Amniotic stem cell (primary cell): ENCODE measurements around the gene KBTBD4.

Source experiments
- DNase-seq: peaks from one replicate; lab custom pipeline; 2025; lab: John Stamatoyannopoulos, UW

Gene KBTBD4

DNA sequence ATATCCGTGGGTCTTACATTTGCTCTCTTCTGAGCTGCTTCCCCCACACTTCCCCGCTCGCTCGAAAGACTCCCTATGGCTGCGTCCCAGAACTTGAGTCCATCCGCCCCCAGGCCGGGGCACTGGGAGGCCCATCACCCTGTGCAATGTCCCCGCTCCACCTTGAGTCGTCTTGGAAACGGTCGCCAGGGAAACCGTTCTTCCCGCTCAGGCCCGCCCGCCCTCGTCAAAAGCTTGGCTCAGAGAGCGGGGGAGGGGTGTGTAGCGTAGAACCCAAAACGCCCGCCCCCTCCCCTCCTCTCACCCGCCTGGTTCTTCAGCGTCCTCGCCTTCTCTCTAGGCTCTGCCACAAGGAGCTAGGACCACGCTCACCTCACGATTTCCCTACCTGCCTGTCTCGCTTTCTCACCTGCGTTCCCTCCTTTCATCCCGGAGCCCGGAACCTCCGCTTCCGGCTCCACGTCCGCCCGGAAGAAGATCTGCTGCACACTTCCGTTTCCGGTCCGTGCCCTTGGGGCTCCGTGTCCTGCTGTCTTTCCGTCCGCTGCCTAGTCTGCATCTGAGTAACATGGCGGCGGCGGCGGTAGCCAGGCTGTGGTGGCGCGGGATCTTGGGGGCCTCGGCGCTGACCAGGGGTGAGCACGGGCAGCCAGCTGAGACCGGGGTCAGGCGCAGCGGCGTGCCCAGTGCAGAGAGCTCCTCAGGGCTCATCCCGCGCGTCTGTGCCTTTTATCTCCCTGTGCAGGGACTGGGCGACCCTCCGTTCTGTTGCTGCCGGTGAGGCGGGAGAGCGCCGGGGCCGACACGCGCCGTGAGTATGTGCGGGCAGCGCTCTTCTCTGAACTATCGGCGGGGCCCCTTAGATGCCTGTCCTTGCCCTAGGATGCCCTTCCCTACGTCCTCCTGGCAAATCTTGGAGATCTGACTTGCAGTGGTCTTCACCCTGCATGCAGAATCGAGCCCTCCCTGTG lies at the start of gene KBTBD4, which contains the start of gene NDUFS3:
Gene KBTBD4, minus strand, starts transcription at position 447 of the 971 bp plus-strand sequence. Its CDS starts 19 bp downstream, at position 428.
Gene NDUFS3, plus strand, starts transcription at position 551 of the 971 bp plus-strand sequence. Its CDS starts 18 bp downstream, at position 569.
- DNase-seq, result peak; percentile 63

DNA sequence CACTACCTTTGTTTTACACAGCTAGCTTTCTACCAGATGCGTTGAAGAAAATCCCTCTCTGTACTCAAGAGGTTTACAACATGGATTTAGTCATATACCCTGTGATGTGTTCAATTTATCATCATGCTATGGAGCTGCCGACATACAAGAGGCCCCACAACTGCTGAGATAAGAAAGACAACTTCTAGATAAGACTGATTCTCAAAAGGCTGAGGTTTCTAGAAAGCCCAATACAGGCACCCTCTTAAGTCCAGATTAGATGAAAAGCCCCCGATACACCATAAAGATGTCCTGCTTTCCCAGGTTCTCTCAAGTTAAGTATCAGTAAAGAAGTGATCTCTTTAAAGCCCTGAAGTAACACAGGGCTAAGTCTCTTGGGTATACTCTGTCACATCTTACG lies 49.3 kb upstream of the KBTBD4 start:
- no peak for DNase-seq

DNA sequence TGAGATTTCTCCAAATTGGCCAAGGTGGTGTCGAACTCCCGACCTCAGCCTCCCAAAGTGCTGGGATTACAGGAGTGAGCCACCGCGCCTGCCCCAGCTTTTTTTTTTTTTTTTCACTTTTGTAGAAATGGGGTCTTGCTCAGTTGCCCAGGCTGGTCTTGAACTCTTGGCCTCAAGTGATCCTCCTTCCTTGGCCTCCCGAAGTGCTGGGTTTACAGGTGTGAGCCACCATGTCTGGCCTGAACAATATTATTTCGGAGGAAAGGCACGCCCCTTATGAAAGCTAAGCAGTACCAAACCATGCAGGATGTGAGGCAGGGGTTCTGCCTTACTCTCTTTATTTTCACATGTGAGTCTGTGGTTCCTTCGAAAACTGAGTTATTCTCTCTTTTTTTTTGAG lies 47.5 kb upstream of the KBTBD4 start:
- DNase-seq, result no peak

DNA sequence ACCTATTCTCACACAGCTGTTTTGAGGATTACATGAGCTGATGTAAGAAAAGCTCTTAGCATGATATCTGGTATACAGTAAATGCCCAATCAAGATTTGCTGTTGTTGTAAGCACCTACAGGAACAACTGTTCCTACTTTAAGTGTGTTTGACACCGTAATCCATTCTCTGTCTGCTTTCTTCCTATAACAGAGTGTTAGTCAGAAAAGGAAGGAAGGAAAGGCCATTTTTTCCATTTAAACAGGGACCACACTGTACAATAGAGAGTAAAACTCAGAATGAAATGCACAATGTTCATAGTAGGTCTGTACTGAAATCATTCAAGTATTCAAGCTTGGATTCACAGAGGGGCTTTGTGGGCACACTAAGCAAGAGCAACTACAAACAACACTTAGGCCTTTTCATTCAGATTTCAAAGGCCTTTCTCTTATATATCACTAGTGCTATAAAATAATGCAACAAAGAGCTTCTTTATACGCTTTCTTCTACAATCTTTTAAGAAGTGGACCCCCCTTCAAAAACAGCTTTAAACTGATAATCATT lies 42.1 kb upstream of the KBTBD4 start:
- no peak for DNase-seq

DNA sequence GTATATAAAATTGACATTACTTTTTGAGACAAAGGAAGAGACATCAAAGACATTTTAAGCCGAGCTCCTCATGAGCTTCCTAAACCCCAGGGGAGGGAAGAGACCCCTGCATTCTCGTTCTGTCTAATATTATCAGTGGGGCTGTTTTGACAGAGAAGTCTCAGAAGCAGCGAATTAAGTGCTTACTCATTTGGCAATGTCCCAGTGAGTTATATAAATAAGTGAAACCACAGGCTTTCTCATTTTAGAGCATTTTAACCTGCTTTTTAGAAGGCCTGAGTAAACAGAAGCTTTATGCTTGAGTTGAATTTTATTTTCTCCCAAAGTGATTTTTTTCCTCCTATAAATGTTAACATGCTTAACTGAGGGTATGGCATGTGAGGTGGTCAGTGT lies 38.6 kb upstream of the KBTBD4 start:
- peak; percentile 65 for DNase-seq

DNA sequence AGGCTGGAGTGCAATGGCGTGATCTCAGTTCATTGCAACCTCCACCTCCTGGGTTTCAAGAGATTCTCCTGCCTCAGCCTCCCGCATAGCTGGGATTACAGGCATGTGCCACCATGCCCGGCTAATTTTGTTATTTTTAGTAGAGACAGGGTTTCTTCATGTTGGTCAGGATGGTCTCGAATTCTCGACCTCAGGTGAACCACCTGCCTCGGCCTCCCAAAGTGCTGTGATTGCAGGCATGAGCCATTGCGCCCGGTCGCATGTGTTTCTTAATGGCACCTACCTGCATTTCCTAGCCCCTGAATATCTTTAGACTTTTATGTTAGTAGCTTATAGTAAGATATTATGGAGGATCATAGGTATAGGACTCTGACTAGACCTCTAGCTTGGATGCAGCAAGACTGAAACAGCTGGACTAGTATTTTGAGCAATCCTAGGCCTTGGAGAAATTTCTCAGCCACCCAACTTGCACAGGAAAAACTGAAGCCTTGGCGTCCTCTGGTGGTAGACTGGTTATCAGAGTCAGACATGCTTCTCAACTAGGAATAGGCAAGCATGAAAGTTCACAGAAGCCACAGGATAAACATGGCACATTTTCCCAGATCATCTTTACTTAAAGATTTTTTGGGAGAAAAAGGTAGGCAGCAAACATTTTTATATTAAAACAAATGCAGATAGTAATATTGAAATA lies 38.1 kb upstream of the KBTBD4 start:
- peak; percentile 67 for DNase-seq

DNA sequence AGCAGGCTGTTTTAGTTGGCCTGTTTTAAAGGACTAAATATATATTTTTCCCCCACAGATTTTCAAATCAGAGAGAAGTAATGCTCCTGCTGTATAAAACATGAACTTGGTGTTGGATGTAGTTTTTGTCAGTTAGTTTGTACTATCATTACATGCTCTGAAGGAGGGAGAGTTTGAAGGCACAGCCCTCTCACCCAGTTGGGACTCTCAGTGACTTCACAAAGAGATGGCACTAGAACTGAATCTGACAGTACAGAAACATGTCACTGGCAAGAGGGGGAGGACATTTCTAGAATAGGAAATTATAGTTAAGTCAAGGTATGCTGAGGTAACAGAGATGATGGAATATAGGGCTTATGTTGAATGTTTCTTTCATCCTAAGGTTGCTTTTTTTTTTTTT lies 36.5 kb upstream of the KBTBD4 start:
- DNase-seq, result no peak

DNA sequence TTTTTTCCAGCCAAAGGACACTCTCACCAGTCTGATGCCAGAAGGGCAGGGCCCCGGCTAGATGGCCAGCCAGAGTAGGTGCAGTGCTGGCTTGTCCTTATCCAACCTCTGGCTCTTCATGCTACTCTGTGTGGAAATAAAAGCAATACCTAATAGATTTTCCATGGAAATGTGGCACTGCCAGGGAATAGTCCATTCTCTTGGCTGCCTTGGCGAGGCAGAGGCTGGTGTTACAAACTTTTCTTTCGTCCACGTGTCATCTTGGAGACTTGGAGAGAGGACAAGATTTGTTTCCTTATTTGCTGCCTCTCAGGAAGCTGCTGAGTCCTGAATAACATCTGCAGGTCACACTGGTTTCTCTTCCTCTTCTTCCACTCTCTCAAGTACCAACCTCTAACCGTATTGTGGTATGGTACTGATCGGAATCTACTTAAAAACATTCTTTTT lies 32.6 kb upstream of the KBTBD4 start:
- DNase-seq, result no peak

DNA sequence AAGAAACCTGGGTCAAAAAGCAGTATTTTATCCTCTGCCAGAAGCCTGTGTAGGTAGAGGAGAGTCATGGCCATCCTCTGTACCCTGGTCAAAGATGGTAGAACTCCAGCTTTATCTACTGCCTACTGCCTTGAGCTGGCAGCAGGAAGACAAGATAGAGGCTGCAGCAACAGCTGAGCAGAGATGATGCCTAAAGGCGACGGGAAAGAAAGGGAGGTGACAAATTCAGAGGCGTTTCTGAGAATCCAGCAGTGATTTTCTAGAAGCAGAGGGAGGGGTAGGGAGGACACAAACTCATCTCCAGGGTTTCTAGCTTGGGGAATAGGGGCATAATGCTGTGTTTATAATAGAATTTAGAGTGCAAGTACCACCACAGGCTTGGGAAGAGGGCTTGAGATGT lies 30.9 kb upstream of the KBTBD4 start:
- no peak for DNase-seq

DNA sequence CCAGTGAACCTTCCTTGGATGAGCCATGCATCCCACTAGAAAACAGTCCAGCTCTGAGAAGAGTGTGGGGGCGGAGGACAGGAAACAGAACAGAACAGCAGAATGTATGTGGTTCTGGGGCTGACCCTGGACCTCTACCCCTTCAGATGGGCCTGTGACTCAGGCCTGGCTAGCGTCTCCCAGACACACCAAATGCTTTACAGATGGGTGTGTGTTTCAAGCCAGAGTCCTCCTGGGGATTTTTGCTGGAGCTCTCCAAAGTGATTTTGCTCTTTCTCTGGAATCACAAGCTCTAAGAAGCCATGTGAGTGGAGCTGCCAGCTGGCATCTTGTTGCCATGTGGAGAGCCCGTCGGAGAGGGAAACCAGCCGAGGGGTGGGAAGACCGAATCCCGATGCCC lies 28.6 kb upstream of the KBTBD4 start:
- DNase-seq, result peak; percentile 48

DNA sequence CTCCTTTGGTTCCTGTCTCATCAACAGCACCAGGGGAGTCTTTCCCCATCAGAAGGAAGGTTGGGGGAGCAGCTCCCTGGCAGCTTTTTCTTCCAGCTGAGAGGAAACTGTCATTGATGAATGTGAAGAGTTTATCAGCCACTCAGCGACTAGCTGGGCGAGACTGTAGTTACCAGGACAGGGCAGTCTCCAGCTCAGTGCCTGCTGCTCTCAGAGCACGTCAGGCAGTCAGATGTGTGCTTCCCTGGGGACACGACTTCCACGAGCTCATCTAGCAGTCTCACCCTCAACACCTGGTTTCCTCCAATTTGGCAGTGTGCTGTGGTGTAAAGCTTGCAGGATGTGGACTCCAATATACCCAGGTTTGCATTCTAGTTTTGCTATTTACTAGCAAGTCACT lies 28.0 kb upstream of the KBTBD4 start:
- no peak for DNase-seq

DNA sequence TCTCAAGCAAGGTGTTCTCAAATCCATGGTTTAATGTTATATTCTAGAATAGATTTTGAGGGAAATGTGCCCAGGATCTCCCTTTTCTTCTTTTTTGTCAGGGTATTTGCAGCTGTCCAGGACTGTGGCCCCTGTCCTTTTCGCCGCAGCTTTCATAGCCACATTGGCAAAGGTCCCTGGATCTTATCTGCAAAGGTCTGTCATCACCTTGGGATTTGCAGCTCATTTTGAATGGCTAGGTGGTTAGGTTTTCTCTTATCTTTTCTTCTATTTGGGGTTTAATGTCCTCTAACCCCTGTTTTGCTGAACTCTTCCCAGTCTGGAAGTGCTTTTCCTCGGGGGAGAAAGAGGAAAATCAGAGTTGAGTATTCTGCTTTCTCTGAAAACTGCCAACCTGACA lies 27.2 kb upstream of the KBTBD4 start:
- DNase-seq, result no peak

DNA sequence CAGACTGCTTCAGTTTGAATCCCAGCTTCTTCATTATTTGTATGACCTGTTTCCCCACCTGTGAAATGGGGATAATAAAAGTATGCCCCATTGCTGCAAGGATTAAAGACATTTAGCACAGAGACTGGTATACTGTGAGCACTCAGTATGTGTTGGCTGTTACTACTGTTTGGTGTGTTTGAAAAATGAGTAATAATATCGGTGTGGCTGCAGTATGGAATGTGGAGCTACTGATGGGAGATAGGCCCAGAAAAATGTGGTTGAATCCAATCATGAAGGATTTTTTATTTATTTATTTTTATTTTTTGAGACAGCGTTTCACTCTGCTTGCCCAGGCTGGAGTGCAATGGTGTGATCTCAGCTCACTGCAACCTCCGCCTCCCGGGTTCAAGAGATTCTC lies 24.5 kb upstream of the KBTBD4 start:
- DNase-seq, result no peak

DNA sequence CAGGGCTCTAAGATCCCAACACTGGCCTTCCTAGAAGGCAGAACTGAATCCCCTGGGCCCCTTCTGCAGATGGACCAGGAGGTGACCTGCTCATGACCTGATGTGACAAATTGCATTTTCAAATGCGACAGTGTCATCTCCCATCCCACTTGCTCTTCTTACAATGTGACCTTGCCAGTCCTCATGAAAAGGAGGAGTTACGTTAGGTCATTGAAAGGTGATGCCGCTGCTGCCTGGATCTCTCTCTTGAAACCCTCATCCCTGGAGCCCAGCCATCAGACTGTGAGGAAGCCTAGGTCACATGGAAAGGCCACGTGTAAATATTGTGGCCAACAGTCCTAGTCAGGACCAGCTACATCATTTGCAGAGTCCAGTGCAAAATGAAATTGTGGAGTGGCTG lies 21.1 kb upstream of the KBTBD4 start:
- no peak for DNase-seq

DNA sequence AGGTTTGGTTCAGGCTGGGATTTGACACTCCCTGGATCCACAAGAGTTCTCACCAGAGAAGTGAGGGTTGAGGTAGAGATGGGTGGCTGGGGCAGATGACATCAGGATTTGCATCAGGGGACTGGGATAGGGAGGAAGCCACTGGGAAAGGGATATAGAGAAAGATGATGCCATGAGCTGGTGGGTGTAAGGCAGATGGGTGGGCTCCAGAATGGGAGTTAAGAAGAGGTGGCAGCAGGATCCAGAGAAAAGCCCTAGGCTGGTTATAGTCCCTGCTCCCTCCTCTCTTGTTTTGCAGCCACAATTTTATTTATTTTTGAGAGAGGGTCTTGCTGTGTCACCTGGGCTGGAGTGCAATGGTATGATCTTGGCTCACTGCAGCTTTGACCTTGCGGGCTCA lies 17.2 kb upstream of the KBTBD4 start:
- no peak for DNase-seq

DNA sequence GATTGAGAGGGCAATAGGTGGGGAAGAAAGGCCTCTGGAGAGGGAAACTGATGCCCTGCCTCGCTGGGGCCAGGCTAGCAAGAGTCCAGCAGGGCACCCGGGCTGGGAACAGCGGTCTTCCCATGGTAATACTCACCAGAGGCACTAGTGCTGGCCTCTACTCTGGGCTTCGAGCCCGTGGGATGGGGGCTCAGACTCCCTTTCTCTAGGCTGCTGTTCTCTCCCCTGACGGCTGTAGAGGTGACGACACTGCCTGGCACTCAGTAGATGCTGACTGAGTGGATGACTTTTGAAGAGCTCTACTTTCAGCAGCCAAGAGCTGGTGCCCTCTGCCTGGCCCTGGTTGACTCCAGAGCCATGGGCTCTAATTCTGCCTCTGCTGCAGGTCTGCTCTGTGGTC lies 16.3 kb upstream of the KBTBD4 start:
- no peak for DNase-seq

DNA sequence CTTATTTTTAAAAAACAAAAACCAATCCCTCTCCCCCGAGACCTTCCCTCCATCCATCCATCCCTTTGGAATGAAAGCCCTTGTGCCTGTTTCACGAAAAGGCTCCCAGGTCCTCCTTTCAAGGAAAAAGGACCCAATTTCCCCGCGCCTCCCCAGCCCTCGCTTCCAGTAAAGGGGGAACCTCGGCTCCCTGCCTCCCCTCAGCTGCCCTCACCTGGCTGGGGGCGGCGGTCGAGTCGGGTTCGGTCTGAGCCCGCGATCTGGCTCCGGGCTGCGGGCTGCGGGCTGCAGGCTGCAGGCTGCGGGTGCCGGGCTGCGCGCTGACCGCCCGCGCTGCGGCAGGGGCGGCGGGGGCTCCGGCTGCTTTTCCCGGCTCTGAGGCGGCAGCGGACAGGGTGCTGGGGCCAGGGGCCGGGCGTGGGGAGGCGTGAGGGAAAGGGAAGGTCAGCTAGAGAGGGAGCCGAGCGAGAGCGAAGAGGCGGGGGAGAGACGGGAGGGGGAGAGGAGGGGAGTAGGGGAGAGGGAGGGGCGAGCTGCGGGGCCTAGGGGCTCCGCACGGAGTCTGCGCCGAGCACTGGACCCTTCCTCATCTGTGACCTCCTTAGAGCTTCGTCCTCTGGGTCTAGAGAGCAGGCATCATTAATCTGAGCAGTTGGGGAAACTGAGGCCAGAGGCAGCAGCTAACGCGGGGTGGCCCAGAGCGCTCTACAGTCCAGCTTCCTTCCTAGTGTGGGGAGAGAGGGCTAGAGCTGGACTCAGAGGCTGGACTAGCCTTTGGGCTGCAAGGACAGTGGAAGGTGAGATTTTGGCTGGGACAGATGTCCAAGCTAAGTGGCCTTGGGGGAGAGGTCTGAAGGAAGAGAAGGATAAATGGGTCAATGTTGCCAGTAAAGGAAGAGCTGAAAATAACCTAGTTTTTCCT lies 15.4 kb upstream of the KBTBD4 start, which contains the start of gene C1QTNF4:
Gene C1QTNF4, minus strand, starts transcription at position 478 of the 922 bp plus-strand sequence. CDS start 3,601 bp downstream, outside the sequence.
- no peak for DNase-seq

DNA sequence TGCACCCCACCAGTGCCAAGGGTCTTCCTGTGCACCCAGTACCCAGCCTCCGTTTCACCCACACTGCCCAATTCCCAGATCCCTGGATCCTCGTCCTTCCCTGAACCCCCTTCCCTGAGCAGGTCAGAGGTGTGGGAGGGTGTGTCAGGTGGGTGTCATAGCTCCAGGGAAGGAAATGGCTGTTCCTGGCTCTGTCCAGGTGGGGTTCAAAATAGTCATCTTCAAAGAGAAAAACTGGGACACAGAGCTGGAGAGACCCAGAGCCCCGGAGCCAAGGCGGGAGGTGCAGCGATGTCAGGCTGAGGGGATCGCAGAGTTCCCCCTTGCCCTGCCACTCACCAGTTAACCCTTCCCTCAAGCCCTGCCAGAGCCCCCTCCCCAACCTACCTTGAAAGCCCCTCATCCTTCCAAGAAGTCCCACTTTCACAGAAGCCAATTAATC lies 14.7 kb upstream of the KBTBD4 start:
- DNase-seq, result no peak

DNA sequence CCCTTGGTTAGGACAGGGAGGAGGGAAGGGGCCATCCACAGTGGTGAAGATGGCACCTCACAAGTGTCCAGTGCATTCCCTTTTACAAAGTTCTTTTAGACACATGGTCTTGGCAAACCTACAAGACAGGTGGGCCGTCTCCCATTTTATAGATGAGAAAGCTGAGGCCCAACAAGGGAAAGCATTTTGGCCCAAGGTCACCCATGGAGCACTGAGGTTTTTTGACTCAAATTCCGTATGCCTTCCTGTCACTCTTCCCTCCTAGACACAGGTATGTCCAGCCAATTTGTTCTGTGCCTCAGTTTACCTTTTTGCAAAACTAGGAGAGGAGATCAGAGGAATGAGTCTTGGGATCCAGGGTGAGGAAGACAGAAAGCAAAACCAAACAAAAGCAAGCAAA lies 14.2 kb upstream of the KBTBD4 start:
- no peak for DNase-seq

DNA sequence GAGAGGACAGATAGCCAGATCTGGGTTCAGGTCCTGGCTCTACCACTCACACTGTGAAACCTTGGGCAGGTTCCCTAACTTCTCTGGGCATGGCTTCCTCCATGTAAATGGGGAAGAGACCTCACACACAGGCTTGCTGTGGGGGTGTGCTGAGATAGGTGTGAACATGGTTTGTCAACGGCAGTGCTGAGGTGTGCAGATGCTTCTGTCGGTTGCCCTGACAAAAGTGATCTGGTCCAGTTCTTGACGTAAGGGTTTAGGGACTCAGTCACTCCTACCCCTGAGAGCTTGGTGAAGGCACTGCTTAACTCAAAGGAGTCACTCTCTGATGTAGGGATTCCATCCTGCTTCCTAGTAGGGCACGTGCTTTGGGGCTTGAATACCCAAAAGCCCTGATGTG lies 13.5 kb upstream of the KBTBD4 start:
- no peak for DNase-seq

DNA sequence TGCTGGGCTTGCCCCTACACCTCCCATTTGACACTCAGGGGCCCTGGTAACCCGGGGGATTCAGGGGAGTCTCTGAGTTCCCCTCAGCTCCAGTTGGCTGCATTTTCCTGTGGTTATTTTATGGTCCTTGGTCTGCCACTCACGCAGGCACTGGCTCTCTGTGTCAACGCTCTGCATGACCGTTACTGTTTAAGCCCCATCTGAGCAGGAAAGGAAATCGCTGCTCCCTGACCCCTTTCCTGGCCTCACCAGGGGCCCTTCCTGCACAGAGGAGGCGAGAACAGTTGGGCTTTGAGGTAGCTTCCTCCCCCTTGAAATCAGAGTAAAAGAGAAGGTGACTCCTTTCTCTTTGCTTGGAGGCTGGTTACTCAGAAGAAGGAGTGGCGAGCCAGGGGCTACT lies 13.0 kb upstream of the KBTBD4 start:
- no peak for DNase-seq
